Small intestine (tissue), 7 donors: ENCODE measurements around the gene RRP1. TPM values are rescaled to one million over a fixed set of nuclear protein-coding genes. Genes with fewer than 3 reads are reported as not detected.

Experiments used
- DNase-seq, 2 donors: peaks; one replicate each; pipeline versions ENCODE4 v3.0.0 to v3.0.0-alpha.2; 2013
- FAIRE-seq: peaks from 2 replicates; lab custom pipeline; 2012; peaks lifted over from hg19 to GRCh38; lab: Jason Lieb, UNC
- H3K27ac ChIP-seq, 3 donors: one replicate each; pipeline ENCODE4 v1.5.1; 2013; ENCODE audit warnings: low read length in 2 of 3, mild to moderate bottlenecking in 2 of 3, control low read depth in 1 of 3, inconsistent platforms in 1 of 3, low read depth in 1 of 3, moderate library complexity in 1 of 3
- H3K27me3 ChIP-seq, 3 donors: one replicate each; pipeline ENCODE4 v1.6.1; 2013; ENCODE audit warnings: low read length in 3 of 3, inconsistent platforms in 1 of 3; ENCODE audit not compliant: control insufficient read depth in 3 of 3, insufficient read depth in 3 of 3
- H3K36me3 ChIP-seq, 3 donors: one replicate each; pipeline ENCODE4 v1.6.1; 2013; ENCODE audit warnings: low read length in 3 of 3, inconsistent platforms in 1 of 3, low read depth in 1 of 3, mild to moderate bottlenecking in 1 of 3, moderate library complexity in 1 of 3; ENCODE audit not compliant: control insufficient read depth in 3 of 3, insufficient read depth in 2 of 3
- H3K4me1 ChIP-seq, 3 donors: one replicate each; pipeline ENCODE4 v1.6.1; 2013; ENCODE audit warnings: low read length in 2 of 3, inconsistent platforms in 1 of 3, low read depth in 1 of 3, mild to moderate bottlenecking in 1 of 3, moderate library complexity in 1 of 3; ENCODE audit not compliant: control insufficient read depth in 3 of 3, insufficient read depth in 2 of 3
- H3K4me3 ChIP-seq, 3 donors: one replicate each; pipeline ENCODE4 v1.5.1; 2013; ENCODE audit warnings: low read length in 3 of 3, control low read depth in 1 of 3, inconsistent platforms in 1 of 3, low read depth in 1 of 3, mild to moderate bottlenecking in 1 of 3, moderate library complexity in 1 of 3
- H3K9me3 ChIP-seq, 2 donors: one replicate each; pipeline ENCODE4 v1.6.1; 2013; ENCODE audit warnings: low read depth in 1 of 2, low read length in 1 of 2; ENCODE audit not compliant: control insufficient read depth in 2 of 2, insufficient read depth in 1 of 2
- WGBS, 3 donors: extraction: QIAGEN DNeasy Blood & Tissue Kit; methylation state at CpG; one replicate each; pipeline ENCODE4 v1.1.7; 2013; 5-methylcytosine and 5-hydroxymethylcytosine counted together
- polyA plus RNA-seq, 4 donors: library from polyadenylated mRNA; stranded (reverse) in 3 of 4; unstranded in 1 of 4; fragments of 200-250 nt in 3 of 4; fragments of 120-200 nt in 1 of 4; gene quantifications; one replicate each; pipeline versions ENCODE4 v1.2.1 to v1.2.3, GENCODE V29; 2013
- donor health status: healthy with polysubstance abuse.
- donor health status: control.
- donor health status: control.
- donor health status: Bipolar disorder and iron deficiency.
- donor health status: healthy.

Gene RRP1
- polyA plus RNA-seq, 4 donors: 7.2 to 21.0 (median 12.5) TPM

DNA sequence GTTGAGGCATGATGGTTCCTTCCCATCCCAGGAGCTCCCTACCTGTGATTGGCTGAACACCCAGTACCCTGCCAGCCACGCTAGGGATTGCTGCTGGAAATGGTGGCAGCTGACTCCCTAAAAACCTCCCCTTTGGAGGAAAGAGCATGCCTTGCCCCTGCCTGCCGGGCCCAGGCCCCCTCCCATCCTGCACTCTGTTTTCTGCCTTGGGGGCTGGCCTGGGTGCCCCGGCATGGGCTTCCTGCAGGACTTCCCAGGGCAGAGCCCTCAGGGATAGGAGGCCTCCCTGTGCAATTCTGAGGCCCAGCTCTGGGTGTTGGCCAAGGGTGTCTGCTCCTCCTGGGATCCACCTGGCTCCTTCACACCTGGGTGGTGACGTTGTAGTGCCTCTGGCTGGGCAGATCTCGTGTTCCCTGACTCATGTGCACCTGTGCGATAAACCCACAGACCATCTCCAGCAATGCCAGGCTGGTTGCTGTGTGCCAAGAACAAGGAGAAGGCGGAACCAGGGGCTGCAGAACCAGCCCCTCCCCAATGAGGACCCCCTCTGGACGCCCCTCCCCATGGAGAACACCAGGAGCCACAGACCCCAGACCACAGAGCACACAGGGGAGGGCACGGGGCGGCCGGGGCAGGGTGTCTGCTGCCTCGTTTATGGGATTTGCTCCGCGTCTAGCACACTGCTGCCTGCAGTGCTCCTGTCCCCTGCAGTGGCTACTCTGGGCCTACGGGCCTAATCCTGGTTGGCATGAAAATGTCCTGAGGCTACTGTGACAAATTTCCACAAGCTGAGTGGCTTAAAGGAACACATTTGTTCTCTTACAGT lies 26.9 kb upstream of the RRP1 start:
- Histone ChIP-seq H3K9me3 (peaks cover 0 to 3% of the 10 kb centered on the region in 2 donors), H3K4me3 (no peak overlapping the region), H3K27me3 (no peaks in the 10 kb centered on the region), H3K36me3 (peaks cover 4 to 67% (median 10%) of the 10 kb centered on the region in 3 donors), H3K27ac (no peak overlapping the region), H3K4me1 (peaks cover 0 to 11% (median 0%) of the 10 kb centered on the region in 3 donors)
- 77 to 90% (median 81%) methylated on average over 14 to 15 of the region's 15 CpGs for WGBS, 3 donors
- no peak for DNase-seq
- FAIRE-seq: no peak

- 86 to 95% (median 94%) methylated on average over 8 to 10 of the region's 10 CpGs for WGBS, 3 donors
- H3K27ac ChIP-seq: no peak overlapping the region
These were observed 25.4 kb upstream of the RRP1 start for GRCh38 chr21:43763901-43764523.

DNA sequence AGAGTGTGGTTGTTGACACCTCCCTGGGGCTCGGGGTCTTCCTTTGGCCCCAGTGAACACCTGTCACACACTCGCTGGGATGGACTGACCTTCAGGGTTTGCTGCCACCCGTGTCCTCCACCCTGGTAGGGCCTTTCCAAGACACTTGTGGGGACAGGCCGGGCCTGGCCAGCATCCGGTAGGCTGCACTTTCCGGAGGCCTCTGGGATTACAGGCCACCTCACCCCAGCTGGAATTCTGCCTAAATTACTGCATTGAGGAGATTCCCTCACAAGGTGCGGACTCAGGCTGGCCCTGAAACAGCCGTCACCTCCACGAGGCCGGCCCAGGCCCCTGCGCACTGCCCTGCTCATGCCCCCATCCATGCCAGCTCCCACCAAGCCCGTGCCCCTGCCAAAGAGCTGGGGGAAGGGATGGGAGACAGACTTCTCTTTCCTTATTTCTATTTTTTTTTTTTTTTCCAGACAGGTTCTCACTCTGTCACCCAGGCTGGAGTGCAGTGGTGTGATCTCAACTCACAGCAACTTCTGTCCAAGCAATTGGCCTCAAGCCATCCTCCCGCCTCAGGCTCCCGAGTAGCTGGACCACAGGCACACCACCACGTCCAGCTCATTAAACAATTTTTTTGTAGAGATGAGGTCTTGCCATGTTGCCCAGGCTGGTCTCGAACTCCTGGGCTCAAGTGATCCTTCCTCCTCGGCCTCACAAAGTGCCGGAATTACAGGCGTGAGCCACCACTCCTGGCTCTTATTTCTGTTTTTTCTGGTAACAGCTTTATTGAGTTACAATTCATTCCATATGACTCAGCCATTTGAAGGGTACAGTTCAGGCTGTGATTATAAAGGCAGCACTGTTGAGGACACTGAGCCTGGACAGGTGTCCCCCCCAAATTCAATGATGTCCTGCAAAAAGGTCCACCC lies 24.5 kb upstream of the RRP1 start:
- H3K27me3 ChIP-seq: no peaks in the 10 kb centered on the region
- peaks cover 0 to 25% (median 0%) of the 10 kb centered on the region in 3 donors for H3K4me1 ChIP-seq
- peaks cover 0 to 46% (median 7%) of the 10 kb centered on the region in 3 donors for H3K36me3 ChIP-seq
- H3K4me3 ChIP-seq: no peak overlapping the region
- H3K27ac ChIP-seq: no peak overlapping the region
- FAIRE-seq (no peak), DNase-seq (no peak)
- 82 to 85% (median 85%) methylated on average over 18 to 19 of the region's 19 CpGs for WGBS, 3 donors
- H3K9me3 ChIP-seq: peaks cover 0 to 3% of the 10 kb centered on the region in 2 donors

More at GRCh38 chr21:43763901-43764523, 25.4 kb upstream of the RRP1 start:
- FAIRE-seq (no peak), DNase-seq (no peak)
- Histone ChIP-seq H3K27me3 (no peaks in the 10 kb centered on the region), H3K9me3 (peaks cover 0 to 3% of the 10 kb centered on the region in 2 donors), H3K36me3 (peaks cover 1 to 54% (median 8%) of the 10 kb centered on the region in 3 donors), H3K4me3 (no peak overlapping the region), H3K4me1 (peaks cover 0 to 25% (median 0%) of the 10 kb centered on the region in 3 donors)

- H3K4me1 ChIP-seq: peaks cover 0 to 25% (median 0%) of the 10 kb centered on the region in 3 donors
- no peak overlapping the region for H3K4me3 ChIP-seq
- FAIRE-seq (no peak), DNase-seq (peak; percentile 36 to 61)
- WGBS, 3 donors: 57 to 73% (median 64%) methylated on average over 34 of the region's 34 CpGs
- H3K9me3 ChIP-seq: peaks cover 0 to 3% of the 10 kb centered on the region in 2 donors
- H3K27ac ChIP-seq: no peak overlapping the region
- H3K36me3 ChIP-seq: peaks cover 0 to 27% (median 4%) of the 10 kb centered on the region in 3 donors
- no peaks in the 10 kb centered on the region for H3K27me3 ChIP-seq
These were observed 22.5 kb upstream of the RRP1 start for GRCh38 chr21:43766734-43767497.

DNA sequence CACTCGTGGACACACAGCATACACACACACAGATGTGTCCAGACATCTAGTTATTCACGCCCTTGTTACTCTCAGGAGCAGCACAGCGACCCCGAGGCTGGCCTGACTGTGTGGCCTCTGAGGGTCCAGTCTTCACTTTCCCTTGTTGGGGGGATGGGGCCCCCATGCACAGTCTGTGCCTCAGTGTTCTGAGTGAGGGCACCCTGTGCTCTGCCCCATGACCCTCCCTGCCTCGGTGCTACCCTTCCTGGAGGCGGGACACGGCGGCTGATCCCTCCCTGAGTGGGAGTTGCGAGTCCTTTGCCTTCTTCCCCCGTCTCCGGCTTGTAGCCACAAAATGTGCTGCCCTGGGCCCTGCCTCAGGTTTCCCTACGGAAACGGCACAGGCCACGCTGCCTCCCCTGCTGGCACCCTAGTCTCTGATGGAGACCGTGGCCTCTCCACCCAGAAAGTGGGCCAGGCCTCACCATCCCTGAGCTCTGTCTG lies 21.8 kb upstream of the RRP1 start:
- DNase-seq: no peak
- H3K36me3 ChIP-seq: peaks cover 0 to 22% (median 4%) of the 10 kb centered on the region in 3 donors
- 75 to 81% (median 81%) methylated on average over 15 of the region's 15 CpGs for WGBS, 3 donors
- no peaks in the 10 kb centered on the region for H3K27me3 ChIP-seq
- peak overlapping the region; percentile 59 to 77 (median 70) for H3K27ac ChIP-seq
- peaks cover 0 to 3% of the 10 kb centered on the region in 2 donors for H3K9me3 ChIP-seq
- FAIRE-seq: no peak
- H3K4me3 ChIP-seq: no peak overlapping the region
- peaks cover 0 to 25% (median 0%) of the 10 kb centered on the region in 3 donors for H3K4me1 ChIP-seq

DNA sequence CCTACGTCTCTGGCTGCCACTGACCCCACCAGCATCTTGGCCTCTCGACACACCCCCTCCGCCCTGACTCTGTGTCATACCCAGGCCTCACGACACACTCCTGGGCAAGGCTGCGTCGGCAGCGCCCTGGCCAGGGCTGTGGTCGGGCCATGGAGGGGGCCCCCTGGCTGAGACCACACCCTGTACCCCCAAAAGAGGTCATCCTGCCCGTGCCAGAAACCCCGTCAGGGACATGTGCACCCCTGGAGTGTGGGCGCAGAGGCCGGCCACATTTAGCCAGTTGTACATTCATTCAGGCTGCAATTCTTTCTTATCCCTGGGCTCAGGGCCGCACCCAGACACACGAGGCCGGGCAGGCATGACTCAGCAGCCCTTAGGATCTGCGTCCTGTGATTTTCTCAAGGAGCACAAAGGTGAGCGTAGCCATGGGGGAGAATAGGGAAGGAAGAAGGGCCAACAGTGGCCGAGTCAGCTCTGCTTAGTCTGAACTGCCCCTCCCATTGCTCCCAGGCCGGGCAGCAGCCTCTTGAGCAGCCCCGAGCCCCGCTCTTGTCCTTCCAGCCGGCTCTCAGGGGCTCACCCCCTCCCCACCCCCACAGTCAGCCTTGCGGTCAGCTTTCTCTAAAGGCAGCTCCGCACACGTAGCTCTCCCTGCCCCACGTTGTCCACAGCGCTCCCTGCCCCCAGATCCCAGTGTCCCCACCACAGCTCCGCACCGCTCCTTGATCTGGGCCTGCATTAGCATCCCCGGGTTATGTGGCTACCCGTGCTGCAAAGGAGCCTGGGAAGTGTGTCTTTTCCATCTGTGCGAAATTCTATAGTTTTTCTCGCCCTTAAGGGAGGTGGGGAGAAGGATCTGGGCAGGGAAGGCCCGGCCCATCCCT lies 21.2 kb upstream of the RRP1 start:
- no peak for FAIRE-seq

DNA sequence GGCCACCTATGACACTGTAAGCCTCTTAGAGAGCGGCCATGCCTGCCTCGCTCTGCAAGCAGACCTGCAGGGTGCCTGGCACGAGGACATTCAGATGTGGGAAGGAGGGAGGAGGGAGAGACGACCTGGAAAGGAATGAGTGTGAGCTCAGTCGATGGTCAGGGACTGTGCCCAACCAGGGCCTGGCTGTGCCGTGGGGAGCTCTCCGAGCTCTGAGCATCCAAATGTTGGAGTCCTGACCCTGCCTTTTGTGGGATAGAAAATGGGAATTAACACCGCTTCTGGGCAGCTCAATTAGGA lies 20.6 kb upstream of the RRP1 start:
- DNase-seq (no peak), FAIRE-seq (no peak)
- Histone ChIP-seq H3K4me3 (no peak overlapping the region), H3K27me3 (no peaks in the 10 kb centered on the region), H3K9me3 (no peaks in the 10 kb centered on the region), H3K36me3 (peaks cover 2 to 24% (median 3%) of the 10 kb centered on the region in 3 donors), H3K4me1 (peaks cover 0 to 25% (median 0%) of the 10 kb centered on the region in 3 donors), H3K27ac (peak overlapping the region in 1 of 3 donors; percentile 70)
- 64 to 93% (median 84%) methylated on average over 8 of the region's 8 CpGs for WGBS, 3 donors

More for the DNA sequence above, 21.2 kb upstream of the RRP1 start:
- peak; percentile 94 for DNase-seq
- 42 to 63% (median 54%) methylated on average over 34 of the region's 34 CpGs for WGBS, 3 donors
- peaks cover 0 to 25% (median 0%) of the 10 kb centered on the region in 3 donors for H3K4me1 ChIP-seq
- no peaks in the 10 kb centered on the region for H3K27me3 ChIP-seq
- H3K9me3 ChIP-seq: no peaks in the 10 kb centered on the region
- H3K27ac ChIP-seq: peak overlapping the region; percentile 59 to 77 (median 70)
- peaks cover under 1 to 22% (median 2%) of the 10 kb centered on the region in 3 donors for H3K36me3 ChIP-seq
- H3K4me3 ChIP-seq: peak overlapping the region in 1 of 3 donors; percentile 11
